IMR-90 (cell line): ENCODE results near the gene GJB3. TPM values are rescaled to one million over a fixed set of nuclear protein-coding genes. Genes with fewer than 3 reads are reported as not detected.

Experiments used
- ATAC-seq: fragments of 200-7000 bp; cut with Tn5 transposase; 2 replicates; pipeline ENCODE4 v1.9.1; 2020; ENCODE audit warnings: low read depth, mild to moderate bottlenecking, moderate library complexity
- BruUV-seq: library from RNA; stranded (reverse); fragments of 400-500 nt; replicated peaks from 2 replicates; lab custom pipeline; 2021; lab: Mats Ljungman, UMichigan
- CTCF ChIA-PET: fragments of 300-600 bp; formaldehyde crosslinking; extraction: SDS; loops from one replicate; lab custom pipeline; 2021; ENCODE audit warnings: antibody characterized with exemption; lab: Yijun Ruan, JAX
- POLR2A ChIA-PET: fragments of 300-600 bp; sonication (Branson Sonifier 250); formaldehyde crosslinking; loops from one replicate; lab custom pipeline; 2022; ENCODE audit warnings: antibody characterized with exemption; ENCODE audit not compliant: unreplicated experiment; lab: Charles Lee
- DNase-seq: peaks from one replicate; pipeline ENCODE4 v3.0.0; 2013
- H2AFZ ChIP-seq: replicated peaks from 2 replicates; pipeline ENCODE3; 2013; ENCODE audit warnings: low read length, mild to moderate bottlenecking; ENCODE audit not compliant: poor library complexity
- H2AK5ac ChIP-seq: 2 replicates; pipeline ENCODE4 v1.6.1; 2013; ENCODE audit warnings: low read depth, low read length, inconsistent platforms
- H2AK9ac ChIP-seq: replicated peaks from 2 replicates; pipeline ENCODE3; 2013; ENCODE audit warnings: mild to moderate bottlenecking, low read depth, low read length, moderate library complexity; ENCODE audit not compliant: poor library complexity
- H2BK120ac ChIP-seq: 2 replicates; pipeline ENCODE4 v1.6.1; 2013; ENCODE audit warnings: low read depth, low read length, inconsistent platforms
- H2BK15ac ChIP-seq: 3 replicates; pipeline ENCODE4 v1.6.1; 2013; ENCODE audit warnings: low read depth, low read length, inconsistent platforms
- H2BK20ac ChIP-seq: 2 replicates; pipeline ENCODE4 v1.6.1; 2013; ENCODE audit warnings: low read depth, mild to moderate bottlenecking, inconsistent platforms, low read length, moderate library complexity
- H2BK5ac ChIP-seq: 2 replicates; pipeline ENCODE4 v1.6.1; 2013; ENCODE audit warnings: mild to moderate bottlenecking, low read depth, low read length, inconsistent platforms; ENCODE audit not compliant: poor library complexity, severe bottlenecking
- H3K14ac ChIP-seq: replicated peaks from 2 replicates; pipeline ENCODE4 v1.6.1; 2013; ENCODE audit warnings: low read depth, low read length, inconsistent platforms
- H3K18ac ChIP-seq: 2 replicates; pipeline ENCODE4 v1.6.1; 2013; ENCODE audit warnings: low read depth, low read length, control low read depth
- H3K23ac ChIP-seq: 2 replicates; pipeline ENCODE4 v1.6.1; 2013; ENCODE audit warnings: low read depth, low read length, inconsistent platforms
- H3K27ac ChIP-seq: 2 replicates; pipeline ENCODE4 v1.5.1; 2013; ENCODE audit warnings: mild to moderate bottlenecking, control low read depth, low read length; ENCODE audit not compliant: insufficient read depth
- H3K27me3 ChIP-seq: 2 replicates; pipeline ENCODE4 v1.6.1; 2013; ENCODE audit warnings: low read length; ENCODE audit not compliant: control insufficient read depth, insufficient read depth
- H3K36me3 ChIP-seq: 2 replicates; pipeline ENCODE4 v1.6.1; 2013; ENCODE audit warnings: low read length, mixed read lengths; ENCODE audit not compliant: control insufficient read depth, insufficient read depth
- H3K4ac ChIP-seq: 2 replicates; pipeline ENCODE4 v1.6.1; 2013; ENCODE audit warnings: low read depth, low read length, inconsistent platforms
- H3K4me1 ChIP-seq: 2 replicates; pipeline ENCODE4 v1.6.1; 2013; ENCODE audit warnings: low read length, mixed read lengths; ENCODE audit not compliant: control insufficient read depth, insufficient read depth
- H3K4me2 ChIP-seq: 2 replicates; pipeline ENCODE4 v1.6.1; 2013; ENCODE audit warnings: low read depth, mild to moderate bottlenecking, control low read depth, low read length, moderate library complexity
- H3K4me3 ChIP-seq: 2 replicates; pipeline ENCODE4 v1.5.1; 2013; ENCODE audit warnings: low read depth, mild to moderate bottlenecking, control low read depth, low read length, moderate library complexity; ENCODE audit not compliant: insufficient read depth
- H3K56ac ChIP-seq: 2 replicates; pipeline ENCODE4 v1.6.1; 2013; ENCODE audit warnings: low read length, inconsistent platforms; ENCODE audit not compliant: insufficient read depth; ENCODE audit errors: extremely low read depth
- H3K79me1 ChIP-seq, 2 experiments: 2 replicates each; pipeline ENCODE4 v1.6.1; 2013; ENCODE audit warnings: low read length in 2 of 2, inconsistent platforms in 1 of 2, low read depth in 1 of 2
- H3K9ac ChIP-seq: 2 replicates; pipeline ENCODE4 v1.6.1; 2013; ENCODE audit warnings: low read depth, low read length, control low read depth
- H3K9me1 ChIP-seq: 2 replicates; pipeline ENCODE4 v1.6.1; 2013; ENCODE audit warnings: low read length, inconsistent platforms; ENCODE audit not compliant: insufficient read depth
- H3K9me3 ChIP-seq: 2 replicates; pipeline ENCODE4 v1.6.1; 2013; ENCODE audit warnings: low read length; ENCODE audit not compliant: control insufficient read depth, insufficient read depth
- H4K20me1 ChIP-seq: 2 replicates; pipeline ENCODE4 v1.6.1; 2013; ENCODE audit warnings: low read length, inconsistent platforms; ENCODE audit not compliant: insufficient read depth
- H4K5ac ChIP-seq: 2 replicates; pipeline ENCODE4 v1.6.1; 2013; ENCODE audit warnings: mild to moderate bottlenecking, low read depth, low read length, control low read depth
- H4K8ac ChIP-seq, 2 experiments: 2 replicates each; pipeline ENCODE4 v1.6.1; 2013; ENCODE audit warnings: low read depth in 2 of 2, low read length in 2 of 2, control low read depth in 1 of 2, inconsistent platforms in 1 of 2
- H4K91ac ChIP-seq: 2 replicates; pipeline ENCODE4 v1.6.1; 2013; ENCODE audit warnings: low read depth, low read length, inconsistent platforms; ENCODE audit not compliant: insufficient read depth
- CHD1 ChIP-seq: IDR thresholded peaks from 2 replicates; pipeline ENCODE4 v1.6.1; 2012; ENCODE audit warnings: low read depth, low read length, improper control_type of control experiment
- FOS ChIP-seq: fragments of 150-350 bp; IDR thresholded peaks from 2 replicates; pipeline ENCODE4 v1.6.1; 2016; ENCODE audit warnings: low read depth, low read length
- MAZ ChIP-seq: IDR thresholded peaks from 2 replicates; pipeline ENCODE4 v1.6.1; 2012; ENCODE audit warnings: low read depth, mild to moderate bottlenecking, low read length, improper control_type of control experiment, moderate library complexity, borderline replicate concordance
- RAD21 ChIP-seq: IDR thresholded peaks from 2 replicates; pipeline ENCODE4 v1.6.1; 2012; ENCODE audit warnings: low read length, improper control_type of control experiment
- WGBS, 2 experiments: methylation state at CpG; one replicate each; pipeline versions ENCODE4 v1.1.5 to v1.1.7; 2013; ENCODE audit warnings: missing lambda C conversion rate in 2 of 2; ENCODE audit not compliant: insufficient read length in 1 of 2; ENCODE audit errors: extremely low coverage in 2 of 2; 5-methylcytosine and 5-hydroxymethylcytosine counted together
- dilution Hi-C: fragments of 300-500 bp; cut with HindIII; formaldehyde crosslinking; loops from one replicate; pipeline ENCODE4 v1.14.3; 2018; ENCODE audit warnings: low sequenced_read_pairs; ENCODE audit not compliant: unreplicated experiment
- in situ Hi-C: fragments of 300-500 bp; cut with MboI; formaldehyde crosslinking; loops from 3 replicates; pipeline ENCODE4 v1.14.3; 2019; ENCODE audit warnings: low sequenced_read_pairs, inconsistent platforms, mixed read lengths
- intact Hi-C: fragments of 100-400 bp; cut with micrococcal nuclease; formaldehyde crosslinking; loops from 2 replicates; pipeline ENCODE4 v1.10.0; 2022
- polyA plus RNA-seq, 3 experiments: library from polyadenylated mRNA; depleted of rRNA; stranded (reverse); fragments of >200 nt; gene quantifications; 2 replicates each; pipeline ENCODE4 v1.2.3, GENCODE V29; 2012; ENCODE audit warnings: low replicate concordance in 1 of 3
- total RNA-seq: library from RNA; depleted of rRNA; stranded (reverse); fragments of >200 nt; gene quantifications from 2 replicates; pipeline ENCODE4 v1.2.3, GENCODE V29; 2012

GJB3 gene
- total and polyA plus RNA-seq, 2 of the 4 experiments (the other 2 are of a cell fraction): not detected

- H2AFZ ChIP-seq: no peak overlapping the region
- no peak overlapping the region for H2BK20ac ChIP-seq
- ATAC-seq (peak; percentile 29), DNase-seq (no peak)
- no peak overlapping the region for H2AK5ac ChIP-seq
- no peak overlapping the region for H4K91ac ChIP-seq
- no peak overlapping the region for H3K4ac ChIP-seq
- no peak overlapping the region for H3K18ac ChIP-seq
- H2AK9ac ChIP-seq: no peak overlapping the region
- no peak overlapping the region for H3K9ac ChIP-seq
- H4K8ac ChIP-seq: no peak overlapping the region
- in situ Hi-C loops: loop anchor here (10.0 kb wide), 1 partner anchor 1115 kb away; no protein-coding TSS in a partner anchor
- H3K27me3 ChIP-seq: no peaks in the 10 kb centered on the region; the same call in 1 of the 2 replicates
- no peak overlapping the region for H3K4me2 ChIP-seq
- H4K5ac ChIP-seq: no peak overlapping the region
- H3K27ac ChIP-seq: no peak overlapping the region
- intact Hi-C loops: no loop called here
- H2BK120ac ChIP-seq: no peak overlapping the region
- no peaks in the 10 kb centered on the region for H3K36me3 ChIP-seq
- H3K9me1 ChIP-seq: no peaks in the 10 kb centered on the region
- CTCF ChIA-PET: no interaction called here
- WGBS, 2 experiments: 0% methylated on average over 3 of the region's 8 CpGs; no CpG with 5 or more reads in 1 of the 2 experiments
- H3K23ac ChIP-seq: no peak overlapping the region
- dilution Hi-C loops: no loop called here
- BruUV-seq: no TSS peak
- TF ChIP-seq CHD1 (no peak), MAZ (no peak), RAD21 (no peak), FOS (no peak)
- no peak overlapping the region for H3K14ac ChIP-seq
- no peaks in the 10 kb centered on the region for H3K4me1 ChIP-seq
- no peaks in the 10 kb centered on the region for H3K79me1 ChIP-seq
- H2BK5ac ChIP-seq: no peak overlapping the region
- H2BK15ac ChIP-seq: no peak overlapping the region
- no peaks in the 10 kb centered on the region for H4K20me1 ChIP-seq
- H3K9me3 ChIP-seq: no peaks in the 10 kb centered on the region
- POLR2A ChIA-PET: no interaction called here
- no peak overlapping the region for H3K56ac ChIP-seq
- H3K4me3 ChIP-seq: no peak overlapping the region
Observed at GRCh38 chr1:34749992-34750391, 31.0 kb upstream of the GJB3 start.
